Esophagus (tissue), 2 donors: ENCODE measurements around the gene IGFBP2. TPM values are rescaled to one million over a fixed set of nuclear protein-coding genes. Genes with fewer than 3 reads are reported as not detected.
A peak's percentile ranks its signal among the peaks of the same experiment; 100 is the strongest.

Source experiments
- H3K27ac ChIP-seq, 2 donors: one replicate each; pipeline ENCODE4 v1.5.1; 2013; ENCODE audit warnings: low read depth in 2 of 2, mild to moderate bottlenecking in 2 of 2, inconsistent platforms in 1 of 2, low read length in 1 of 2, moderate library complexity in 1 of 2
- H3K27me3 ChIP-seq, 2 donors: one replicate each; pipeline ENCODE4 v1.6.1; 2013; ENCODE audit warnings: low read length in 2 of 2, control low read depth in 1 of 2, mild to moderate bottlenecking in 1 of 2; ENCODE audit not compliant: insufficient read depth in 2 of 2, control insufficient read depth in 1 of 2
- H3K36me3 ChIP-seq, 2 donors: one replicate each; pipeline ENCODE4 v1.6.1; 2013; ENCODE audit warnings: low read length in 1 of 2; ENCODE audit not compliant: control insufficient read depth in 2 of 2, insufficient read depth in 2 of 2
- H3K4me1 ChIP-seq, 2 donors: one replicate each; pipeline ENCODE4 v1.6.1; 2013; ENCODE audit warnings: low read length in 1 of 2; ENCODE audit not compliant: control insufficient read depth in 2 of 2, insufficient read depth in 2 of 2
- H3K4me3 ChIP-seq, 2 donors: one replicate each; pipeline ENCODE4 v1.5.1; 2013; ENCODE audit warnings: low read length in 2 of 2, mild to moderate bottlenecking in 2 of 2, low read depth in 1 of 2, moderate library complexity in 1 of 2
- H3K9me3 ChIP-seq, 2 donors: one replicate each; pipeline ENCODE4 v1.6.1; 2013; ENCODE audit warnings: mild to moderate bottlenecking in 2 of 2, low read depth in 1 of 2, low read length in 1 of 2, moderate library complexity in 1 of 2; ENCODE audit not compliant: control insufficient read depth in 2 of 2, insufficient read depth in 1 of 2
- WGBS, 2 donors: extraction: QIAGEN DNeasy Blood & Tissue Kit; methylation state at CpG; one replicate each; pipeline ENCODE4 v1.1.7; 2013; 5-methylcytosine and 5-hydroxymethylcytosine counted together
- polyA plus RNA-seq, 2 donors: library from polyadenylated mRNA; stranded (reverse); fragments of 200-250 nt; gene quantifications; one replicate each; pipeline ENCODE4 v1.2.3, GENCODE V29; 2013
- donor health status: healthy with polysubstance abuse.
- donor health status: Bipolar disorder and iron deficiency.

IGFBP2 gene
- polyA plus RNA-seq, 2 donors: 93.6 to 138 TPM

GRCh38 chr2:216666461-216667233, 33.4 kb downstream of the IGFBP2 start:
- peaks cover 0 to 4% of the 10 kb centered on the region in 2 donors for H3K36me3 ChIP-seq

GRCh38 chr2:216670266-216671080, 37.3 kb downstream of the IGFBP2 start:
- WGBS, 2 donors: 65 to 66% methylated on average over 14 to 17 of the region's 17 CpGs
- H3K36me3 ChIP-seq: peaks cover 0 to 2% of the 10 kb centered on the region in 2 donors
- H3K9me3 ChIP-seq: no peaks in the 10 kb centered on the region
- H3K4me3 ChIP-seq: no peak overlapping the region
- H3K4me1 ChIP-seq: peaks cover 3 to 8% of the 10 kb centered on the region in 2 donors
- no peaks in the 10 kb centered on the region for H3K27me3 ChIP-seq
- no peak overlapping the region for H3K27ac ChIP-seq

More at GRCh38 chr2:216666461-216667233, 33.4 kb downstream of the IGFBP2 start:
- WGBS, 2 donors: 13 to 14% methylated on average over 9 of the region's 9 CpGs
- Histone ChIP-seq H3K4me3 (no peak overlapping the region), H3K27ac (no peak overlapping the region), H3K4me1 (peaks cover 5 to 13% of the 10 kb centered on the region in 2 donors), H3K27me3 (no peaks in the 10 kb centered on the region), H3K9me3 (no peaks in the 10 kb centered on the region)

DNA sequence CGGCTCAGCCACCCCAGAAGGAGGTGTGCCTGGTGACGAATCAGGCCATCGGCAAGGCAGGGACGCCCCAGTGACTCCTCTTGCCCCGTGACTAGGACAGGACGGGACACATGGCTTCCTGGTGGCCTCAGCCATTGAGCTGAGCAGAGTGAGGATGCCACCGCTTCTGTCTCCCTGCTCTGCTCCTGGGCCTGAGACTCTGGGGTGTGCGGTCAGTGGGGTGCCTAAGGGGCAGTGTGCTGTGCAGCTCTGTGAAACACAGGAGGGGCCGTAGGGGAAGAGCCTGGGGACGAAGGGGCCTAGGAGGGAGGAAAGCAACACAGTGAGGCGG, 37.8 kb downstream of the IGFBP2 start:
- Histone ChIP-seq H3K27ac (no peak overlapping the region), H3K4me3 (no peak overlapping the region), H3K27me3 (no peaks in the 10 kb centered on the region), H3K9me3 (no peaks in the 10 kb centered on the region), H3K36me3 (peaks cover 0 to 2% of the 10 kb centered on the region in 2 donors), H3K4me1 (peaks cover 3% of the 10 kb centered on the region in 2 donors)
- 81 to 82% methylated on average over 11 of the region's 11 CpGs for WGBS, 2 donors

- H3K4me3 ChIP-seq: no peak overlapping the region
- H3K27ac ChIP-seq: no peak overlapping the region
- no peaks in the 10 kb centered on the region for H3K27me3 ChIP-seq
- H3K9me3 ChIP-seq: no peaks in the 10 kb centered on the region
- peaks cover 0 to 2% of the 10 kb centered on the region in 2 donors for H3K36me3 ChIP-seq
- 76 to 88% methylated on average over 12 of the region's 12 CpGs for WGBS, 2 donors
- peaks cover 0 to 3% of the 10 kb centered on the region in 2 donors for H3K4me1 ChIP-seq
These were observed 38.6 kb downstream of the IGFBP2 start for GRCh38 chr2:216671791-216672343.

DNA sequence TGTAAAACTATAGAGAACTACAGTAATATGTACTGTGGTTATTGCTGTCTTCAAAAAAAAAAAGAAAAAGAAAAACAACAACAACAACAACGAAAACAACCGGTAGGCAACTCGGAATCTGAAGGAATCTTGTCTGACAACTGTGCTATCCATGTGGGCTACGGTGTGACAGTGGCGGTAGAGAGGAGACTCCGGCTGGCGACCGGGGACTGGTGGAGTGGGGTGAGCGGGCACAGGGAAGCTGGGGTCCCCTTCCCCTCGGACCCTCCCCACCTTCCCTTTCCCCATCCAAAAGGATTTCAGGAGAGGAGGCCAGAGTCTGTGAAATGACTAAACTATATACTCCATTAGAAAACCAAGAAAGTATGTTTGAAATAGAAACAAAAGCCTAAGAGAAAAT, 39.2 kb downstream of the IGFBP2 start:
- Histone ChIP-seq H3K9me3 (no peaks in the 10 kb centered on the region), H3K4me1 (peaks cover 0 to 3% of the 10 kb centered on the region in 2 donors), H3K4me3 (no peak overlapping the region), H3K27ac (no peak overlapping the region), H3K36me3 (peaks cover 0 to 2% of the 10 kb centered on the region in 2 donors), H3K27me3 (no peaks in the 10 kb centered on the region)
- 82 to 85% methylated on average over 10 of the region's 10 CpGs for WGBS, 2 donors

GRCh38 chr2:216673021-216673420, 39.8 kb downstream of the IGFBP2 start:
- Histone ChIP-seq H3K4me3 (no peak overlapping the region), H3K9me3 (no peaks in the 10 kb centered on the region), H3K36me3 (peaks cover 0 to 2% of the 10 kb centered on the region in 2 donors), H3K27ac (peak overlapping the region in 1 of 2 donors; percentile 33), H3K4me1 (peaks cover 2 to 3% of the 10 kb centered on the region in 2 donors), H3K27me3 (no peaks in the 10 kb centered on the region)
- WGBS, 2 donors: 85 to 87% methylated on average over 10 of the region's 10 CpGs

DNA sequence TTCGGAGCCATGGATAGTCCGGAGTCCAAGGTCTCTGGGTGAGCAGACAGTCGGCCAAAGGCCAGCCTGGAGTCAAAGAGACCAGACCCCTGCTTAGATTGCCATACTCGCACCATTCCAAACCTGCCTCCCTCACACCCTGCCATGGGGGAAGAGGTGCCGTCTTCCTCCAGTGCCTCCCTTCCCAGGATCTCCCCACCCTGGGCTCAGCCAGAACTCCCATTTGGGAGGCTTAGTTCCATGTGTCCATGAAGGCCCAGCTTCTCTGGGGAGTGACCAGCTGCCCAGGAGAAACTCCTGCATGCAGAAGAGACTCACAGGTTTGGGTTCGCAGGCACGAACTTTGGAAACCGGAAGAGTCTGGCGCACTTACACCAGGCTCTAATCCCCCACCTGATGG, 40.4 kb downstream of the IGFBP2 start:
- Histone ChIP-seq H3K36me3 (peaks cover 0 to 2% of the 10 kb centered on the region in 2 donors), H3K27ac (peak overlapping the region in 1 of 2 donors; percentile 33), H3K27me3 (no peaks in the 10 kb centered on the region), H3K4me3 (no peak overlapping the region), H3K9me3 (no peaks in the 10 kb centered on the region), H3K4me1 (peaks cover 2 to 3% of the 10 kb centered on the region in 2 donors)
- WGBS, 2 donors: 84 to 88% methylated on average over 9 of the region's 9 CpGs

DNA sequence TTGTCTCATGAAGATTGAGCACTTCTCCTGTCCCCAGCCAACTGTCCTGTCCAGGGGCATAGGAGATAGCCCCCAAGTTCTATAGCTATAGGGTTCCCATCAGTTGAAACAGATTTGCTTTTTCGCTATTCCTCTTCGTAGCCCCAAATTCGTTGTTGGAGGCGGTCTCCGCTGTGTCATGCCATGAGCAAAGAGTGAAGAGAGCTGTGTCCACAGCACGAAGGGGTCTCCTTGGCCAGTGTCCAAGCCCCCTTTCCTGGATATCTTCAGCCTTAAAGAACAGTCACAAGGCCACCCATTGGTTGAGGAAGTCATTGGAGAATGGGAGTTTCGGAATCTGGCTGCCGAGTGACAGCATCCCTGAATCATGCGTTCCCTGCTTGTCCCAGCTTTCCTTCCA, 41.2 kb downstream of the IGFBP2 start:
- Histone ChIP-seq H3K36me3 (peaks cover 0 to 2% of the 10 kb centered on the region in 2 donors), H3K27ac (no peak overlapping the region), H3K4me1 (peaks cover 2 to 3% of the 10 kb centered on the region in 2 donors), H3K9me3 (no peaks in the 10 kb centered on the region), H3K27me3 (no peaks in the 10 kb centered on the region), H3K4me3 (no peak overlapping the region)
- 82 to 88% methylated on average over 9 of the region's 9 CpGs for WGBS, 2 donors

DNA sequence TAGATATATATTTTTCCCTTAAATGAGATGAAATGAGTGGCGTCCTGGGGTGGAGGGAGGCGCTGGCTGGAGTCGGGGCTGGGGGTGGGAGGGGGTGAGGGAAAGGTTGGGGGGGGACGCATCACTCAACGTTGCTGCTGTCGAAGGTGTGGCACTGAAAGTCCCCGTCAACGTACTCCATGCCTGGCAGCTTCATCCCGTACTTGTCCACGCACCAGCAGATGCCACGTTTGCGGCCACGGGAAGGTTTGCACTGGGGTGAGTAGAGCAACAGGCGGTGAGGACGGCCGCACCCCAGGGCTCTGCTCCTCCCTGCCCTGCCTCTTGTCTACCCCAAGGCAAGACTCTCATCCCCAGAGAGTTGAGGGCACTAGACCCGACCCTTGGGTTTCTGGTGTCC, 43.4 kb downstream of the IGFBP2 start:
- H3K36me3 ChIP-seq: peaks cover 0 to 2% of the 10 kb centered on the region in 2 donors
- peak overlapping the region in 1 of 2 donors; percentile 24 for H3K27ac ChIP-seq
- WGBS, 2 donors: 81 to 83% methylated on average over 17 of the region's 17 CpGs
- H3K9me3 ChIP-seq: no peaks in the 10 kb centered on the region
- peaks cover 2 to 3% of the 10 kb centered on the region in 2 donors for H3K4me1 ChIP-seq
- no peak overlapping the region for H3K4me3 ChIP-seq
- no peaks in the 10 kb centered on the region for H3K27me3 ChIP-seq
